SK-N-SH treated with all-trans-retinoic acid at 6 μM for 48 hours (cell line): ENCODE data around the gene PPM1K.

ENCODE experiments used
- ATAC-seq: fragments of 200-7000 bp; cut with Tn5 transposase; 3 replicates; pipeline ENCODE4 v1.9.1; 2020; ENCODE audit warnings: mild to moderate bottlenecking, moderate library complexity
- ARNTL ChIP-seq: fragments of 450-650 bp; formaldehyde crosslinking; IDR thresholded peaks from 2 replicates; pipeline ENCODE4 v1.5.0; 2020; ENCODE audit warnings: low read depth, mild to moderate bottlenecking, moderate library complexity, borderline replicate concordance
- ESRRG ChIP-seq: fragments of 250-450 bp; sonication (Bioruptor Pico); IDR thresholded peaks from 2 replicates; pipeline ENCODE4 v1.6.1; 2021; ENCODE audit warnings: mild to moderate bottlenecking
- GLIS3 ChIP-seq: fragments of 250-450 bp; sonication (Bioruptor Pico); IDR thresholded peaks from 2 replicates; pipeline ENCODE4 v1.5.0; 2020; ENCODE audit warnings: mild to moderate bottlenecking, moderate library complexity
- OSR1 ChIP-seq: fragments of 250-450 bp; sonication (Bioruptor Pico); IDR thresholded peaks from 2 replicates; pipeline ENCODE4 v1.8.0; 2022; ENCODE audit warnings: moderate library complexity, mild to moderate bottlenecking, inconsistent platforms
- PPARA ChIP-seq: fragments of 250-450 bp; sonication (Bioruptor Pico); IDR thresholded peaks from 2 replicates; pipeline ENCODE4 v1.5.0; 2020; ENCODE audit warnings: mild to moderate bottlenecking, borderline replicate concordance
- TOX ChIP-seq: fragments of 250-450 bp; sonication (Bioruptor Pico); IDR thresholded peaks from 2 replicates; pipeline ENCODE4 v1.8.0; 2021; ENCODE audit warnings: mild to moderate bottlenecking, moderate library complexity, borderline replicate concordance
- ZC3H10 ChIP-seq: fragments of 250-450 bp; sonication (Bioruptor Pico); IDR thresholded peaks from 2 replicates; pipeline ENCODE4 v1.5.1; 2021; ENCODE audit warnings: mild to moderate bottlenecking, moderate library complexity
- ZFP3 ChIP-seq: fragments of 250-450 bp; sonication (Bioruptor Pico); IDR thresholded peaks from 2 replicates; pipeline ENCODE4 v1.5.0; 2020; ENCODE audit warnings: mild to moderate bottlenecking, moderate library complexity
- ZNF565 ChIP-seq: fragments of 450-650 bp; formaldehyde crosslinking; conservative IDR thresholded peaks from 2 replicates; pipeline ENCODE4 v1.5.0; 2020; ENCODE audit warnings: low read depth, mild to moderate bottlenecking, moderate library complexity
- ZNF8 ChIP-seq: fragments of 450-650 bp; formaldehyde crosslinking; IDR thresholded peaks from 2 replicates; pipeline ENCODE4 v1.5.0; 2020; ENCODE audit warnings: mild to moderate bottlenecking, moderate library complexity
- TF ChIP-seq, protein P1 (sequence below): fragments of 250-450 bp; sonication (Bioruptor Pico); IDR thresholded peaks from 2 replicates; pipeline ENCODE4 v1.8.0; 2021; ENCODE audit warnings: low read depth, mild to moderate bottlenecking, moderate library complexity, borderline replicate concordance
- TF ChIP-seq, protein P2 (sequence below): fragments of 250-450 bp; sonication (Bioruptor Pico); IDR thresholded peaks from 2 replicates; pipeline ENCODE4 v1.5.0; 2020; ENCODE audit warnings: mild to moderate bottlenecking, moderate library complexity
- TF ChIP-seq, protein P3 (sequence below): fragments of 250-450 bp; sonication (Bioruptor Pico); IDR thresholded peaks from 2 replicates; pipeline ENCODE4 v1.8.0; 2020; ENCODE audit warnings: mild to moderate bottlenecking, moderate library complexity, borderline replicate concordance
- TF ChIP-seq, protein P4 (sequence below): fragments of 250-450 bp; sonication (Bioruptor Pico); IDR thresholded peaks from 2 replicates; pipeline ENCODE4 v1.5.1; 2020; ENCODE audit warnings: low read depth, mild to moderate bottlenecking, moderate library complexity
- TF ChIP-seq, protein P5 (sequence below): fragments of 250-450 bp; sonication (Bioruptor Pico); IDR thresholded peaks from 2 replicates; pipeline ENCODE4 v1.5.1; 2021; ENCODE audit warnings: mild to moderate bottlenecking, moderate library complexity

Gene PPM1K

DNA sequence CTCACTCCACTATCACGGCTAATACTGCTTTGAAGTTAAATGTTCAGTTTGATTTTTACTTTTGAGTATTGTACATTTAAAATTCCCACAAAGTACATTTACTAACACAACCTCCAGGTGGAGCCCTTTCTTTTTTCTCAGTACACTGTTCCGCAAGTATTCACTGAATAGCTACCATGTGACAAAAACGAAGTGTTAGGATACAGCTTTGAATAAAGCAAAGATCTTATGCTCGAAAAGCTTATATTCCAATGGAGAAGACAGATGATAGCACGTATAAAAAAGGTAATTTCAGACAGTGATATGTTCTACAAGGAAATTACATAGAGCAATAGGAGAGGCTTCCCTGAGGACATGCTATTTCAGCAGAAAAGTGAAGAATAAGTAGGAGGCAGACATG lies 65.3 kb downstream of the PPM1K start (continued):
- TF ChIP-seq, protein P1, sequence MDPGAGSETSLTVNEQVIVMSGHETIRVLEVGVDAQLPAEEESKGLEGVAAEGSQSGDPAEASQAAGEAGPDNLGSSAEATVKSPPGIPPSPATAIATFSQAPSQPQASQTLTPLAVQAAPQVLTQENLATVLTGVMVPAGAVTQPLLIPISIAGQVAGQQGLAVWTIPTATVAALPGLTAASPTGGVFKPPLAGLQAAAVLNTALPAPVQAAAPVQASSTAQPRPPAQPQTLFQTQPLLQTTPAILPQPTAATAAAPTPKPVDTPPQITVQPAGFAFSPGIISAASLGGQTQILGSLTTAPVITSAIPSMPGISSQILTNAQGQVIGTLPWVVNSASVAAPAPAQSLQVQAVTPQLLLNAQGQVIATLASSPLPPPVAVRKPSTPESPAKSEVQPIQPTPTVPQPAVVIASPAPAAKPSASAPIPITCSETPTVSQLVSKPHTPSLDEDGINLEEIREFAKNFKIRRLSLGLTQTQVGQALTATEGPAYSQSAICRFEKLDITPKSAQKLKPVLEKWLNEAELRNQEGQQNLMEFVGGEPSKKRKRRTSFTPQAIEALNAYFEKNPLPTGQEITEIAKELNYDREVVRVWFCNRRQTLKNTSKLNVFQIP (CRISPR knock-in tag) = no peak
- TF ChIP-seq, protein P2, sequence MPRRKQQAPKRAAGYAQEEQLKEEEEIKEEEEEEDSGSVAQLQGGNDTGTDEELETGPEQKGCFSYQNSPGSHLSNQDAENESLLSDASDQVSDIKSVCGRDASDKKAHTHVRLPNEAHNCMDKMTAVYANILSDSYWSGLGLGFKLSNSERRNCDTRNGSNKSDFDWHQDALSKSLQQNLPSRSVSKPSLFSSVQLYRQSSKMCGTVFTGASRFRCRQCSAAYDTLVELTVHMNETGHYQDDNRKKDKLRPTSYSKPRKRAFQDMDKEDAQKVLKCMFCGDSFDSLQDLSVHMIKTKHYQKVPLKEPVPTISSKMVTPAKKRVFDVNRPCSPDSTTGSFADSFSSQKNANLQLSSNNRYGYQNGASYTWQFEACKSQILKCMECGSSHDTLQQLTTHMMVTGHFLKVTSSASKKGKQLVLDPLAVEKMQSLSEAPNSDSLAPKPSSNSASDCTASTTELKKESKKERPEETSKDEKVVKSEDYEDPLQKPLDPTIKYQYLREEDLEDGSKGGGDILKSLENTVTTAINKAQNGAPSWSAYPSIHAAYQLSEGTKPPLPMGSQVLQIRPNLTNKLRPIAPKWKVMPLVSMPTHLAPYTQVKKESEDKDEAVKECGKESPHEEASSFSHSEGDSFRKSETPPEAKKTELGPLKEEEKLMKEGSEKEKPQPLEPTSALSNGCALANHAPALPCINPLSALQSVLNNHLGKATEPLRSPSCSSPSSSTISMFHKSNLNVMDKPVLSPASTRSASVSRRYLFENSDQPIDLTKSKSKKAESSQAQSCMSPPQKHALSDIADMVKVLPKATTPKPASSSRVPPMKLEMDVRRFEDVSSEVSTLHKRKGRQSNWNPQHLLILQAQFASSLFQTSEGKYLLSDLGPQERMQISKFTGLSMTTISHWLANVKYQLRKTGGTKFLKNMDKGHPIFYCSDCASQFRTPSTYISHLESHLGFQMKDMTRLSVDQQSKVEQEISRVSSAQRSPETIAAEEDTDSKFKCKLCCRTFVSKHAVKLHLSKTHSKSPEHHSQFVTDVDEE (CRISPR knock-in tag) = no peak
- no peak for TF ChIP-seq ZNF8 (CRISPR knock-in tag)

DNA sequence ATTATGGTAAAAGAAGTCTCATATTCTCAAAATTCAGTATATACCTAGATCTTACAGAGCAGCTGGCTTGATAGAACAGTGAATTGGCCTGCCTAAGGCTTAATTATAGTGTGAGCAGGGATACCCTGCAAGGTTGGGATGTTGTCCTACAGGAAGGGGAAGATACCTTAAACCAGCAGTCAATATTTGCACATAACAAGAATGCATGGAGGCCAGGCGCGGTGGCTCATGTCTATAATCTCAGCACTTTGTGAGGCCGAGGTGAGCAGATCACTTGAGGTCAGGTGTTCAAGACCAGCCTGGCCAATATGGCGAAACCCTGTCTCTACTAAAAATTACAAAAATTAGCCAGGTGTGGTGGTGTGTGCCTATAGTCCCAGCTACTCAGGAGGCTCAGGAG lies 67.2 kb downstream of the PPM1K start:
- TF ChIP-seq TOX (CRISPR knock-in tag) = no peak
- TF ChIP-seq, protein P3, sequence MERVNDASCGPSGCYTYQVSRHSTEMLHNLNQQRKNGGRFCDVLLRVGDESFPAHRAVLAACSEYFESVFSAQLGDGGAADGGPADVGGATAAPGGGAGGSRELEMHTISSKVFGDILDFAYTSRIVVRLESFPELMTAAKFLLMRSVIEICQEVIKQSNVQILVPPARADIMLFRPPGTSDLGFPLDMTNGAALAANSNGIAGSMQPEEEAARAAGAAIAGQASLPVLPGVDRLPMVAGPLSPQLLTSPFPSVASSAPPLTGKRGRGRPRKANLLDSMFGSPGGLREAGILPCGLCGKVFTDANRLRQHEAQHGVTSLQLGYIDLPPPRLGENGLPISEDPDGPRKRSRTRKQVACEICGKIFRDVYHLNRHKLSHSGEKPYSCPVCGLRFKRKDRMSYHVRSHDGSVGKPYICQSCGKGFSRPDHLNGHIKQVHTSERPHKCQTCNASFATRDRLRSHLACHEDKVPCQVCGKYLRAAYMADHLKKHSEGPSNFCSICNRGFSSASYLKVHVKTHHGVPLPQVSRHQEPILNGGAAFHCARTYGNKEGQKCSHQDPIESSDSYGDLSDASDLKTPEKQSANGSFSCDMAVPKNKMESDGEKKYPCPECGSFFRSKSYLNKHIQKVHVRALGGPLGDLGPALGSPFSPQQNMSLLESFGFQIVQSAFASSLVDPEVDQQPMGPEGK (CRISPR knock-in tag) = no peak
- TF ChIP-seq, protein P4, sequence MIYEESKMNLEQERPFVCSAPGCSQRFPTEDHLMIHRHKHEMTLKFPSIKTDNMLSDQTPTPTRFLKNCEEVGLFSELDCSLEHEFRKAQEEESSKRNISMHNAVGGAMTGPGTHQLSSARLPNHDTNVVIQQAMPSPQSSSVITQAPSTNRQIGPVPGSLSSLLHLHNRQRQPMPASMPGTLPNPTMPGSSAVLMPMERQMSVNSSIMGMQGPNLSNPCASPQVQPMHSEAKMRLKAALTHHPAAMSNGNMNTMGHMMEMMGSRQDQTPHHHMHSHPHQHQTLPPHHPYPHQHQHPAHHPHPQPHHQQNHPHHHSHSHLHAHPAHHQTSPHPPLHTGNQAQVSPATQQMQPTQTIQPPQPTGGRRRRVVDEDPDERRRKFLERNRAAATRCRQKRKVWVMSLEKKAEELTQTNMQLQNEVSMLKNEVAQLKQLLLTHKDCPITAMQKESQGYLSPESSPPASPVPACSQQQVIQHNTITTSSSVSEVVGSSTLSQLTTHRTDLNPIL (CRISPR knock-in tag) = no peak
- TF ChIP-seq ESRRG (CRISPR knock-in tag) = no peak
- TF ChIP-seq PPARA (CRISPR knock-in tag) = no peak
- TF ChIP-seq ZC3H10 (CRISPR knock-in tag) = no peak
- TF ChIP-seq ZNF565 (CRISPR knock-in tag) = no peak
- TF ChIP-seq ZFP3 (CRISPR knock-in tag) = no peak
- ATAC-seq = no peak

DNA sequence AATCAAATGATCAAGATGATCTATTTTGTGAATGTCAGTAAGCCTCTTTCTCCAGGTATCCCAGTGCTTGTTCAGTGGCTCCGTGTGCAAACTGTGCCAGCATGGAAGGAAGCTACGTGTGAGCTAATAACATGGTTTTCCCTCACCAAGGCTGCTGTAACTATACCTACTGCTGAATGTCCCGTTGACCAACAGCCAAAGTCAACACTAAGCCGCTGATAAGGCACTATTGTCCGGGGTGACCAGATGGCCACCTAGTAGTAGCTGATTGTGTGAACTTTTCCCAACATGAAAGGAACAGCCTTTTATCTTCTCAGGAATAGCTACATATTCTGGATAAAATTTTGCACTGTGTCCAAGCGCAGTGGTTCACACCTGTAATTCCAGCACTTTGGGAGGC lies 68.0 kb downstream of the PPM1K start:
- no peak for ATAC-seq
- TF ChIP-seq GLIS3 (CRISPR knock-in tag) (no peak), ESRRG (CRISPR knock-in tag) (no peak), TOX (CRISPR knock-in tag) (no peak), ZFP3 (CRISPR knock-in tag) (no peak), OSR1 (CRISPR knock-in tag) (no peak), ZNF8 (CRISPR knock-in tag) (no peak), ARNTL (CRISPR knock-in tag) (no peak)
- TF ChIP-seq, protein P1 (CRISPR knock-in tag) = no peak
- TF ChIP-seq, protein P4 (CRISPR knock-in tag) = no peak
- TF ChIP-seq, protein P5, sequence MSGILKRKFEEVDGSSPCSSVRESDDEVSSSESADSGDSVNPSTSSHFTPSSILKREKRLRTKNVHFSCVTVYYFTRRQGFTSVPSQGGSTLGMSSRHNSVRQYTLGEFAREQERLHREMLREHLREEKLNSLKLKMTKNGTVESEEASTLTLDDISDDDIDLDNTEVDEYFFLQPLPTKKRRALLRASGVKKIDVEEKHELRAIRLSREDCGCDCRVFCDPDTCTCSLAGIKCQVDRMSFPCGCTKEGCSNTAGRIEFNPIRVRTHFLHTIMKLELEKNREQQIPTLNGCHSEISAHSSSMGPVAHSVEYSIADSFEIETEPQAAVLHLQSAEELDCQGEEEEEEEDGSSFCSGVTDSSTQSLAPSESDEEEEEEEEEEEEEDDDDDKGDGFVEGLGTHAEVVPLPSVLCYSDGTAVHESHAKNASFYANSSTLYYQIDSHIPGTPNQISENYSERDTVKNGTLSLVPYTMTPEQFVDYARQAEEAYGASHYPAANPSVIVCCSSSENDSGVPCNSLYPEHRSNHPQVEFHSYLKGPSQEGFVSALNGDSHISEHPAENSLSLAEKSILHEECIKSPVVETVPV (CRISPR knock-in tag) = no peak
